Fibroblast of peridontal ligament (primary cell): ENCODE results near the gene MAOA.
A peak's percentile ranks its signal among the peaks of the same experiment; 100 is the strongest.
"Not testable (repeated sequence)": the region's sequence is repeated elsewhere in the genome, so short reads cannot be mapped to it uniquely, and the experiment has no call there.

ENCODE experiments used
- DNase-seq: peaks from one replicate; pipeline ENCODE4 v3.0.0-alpha.2; 2010; ENCODE audit errors: extremely low read depth

The MAOA gene

GRCh38 chrX:43656005-43656494, at the start of gene MAOA:
MAOA (plus strand) TSS chrX:43656299; CDS start chrX:43656342, 43 bp downstream.
- DNase-seq = no peak

- no peak for DNase-seq
Observed at GRCh38 chrX:43612400-43612799, 43.7 kb upstream of the MAOA start.

- no peak for DNase-seq
Observed at GRCh38 chrX:43615660-43616059, 40.4 kb upstream of the MAOA start.

GRCh38 chrX:43618366-43619205, 37.5 kb upstream of the MAOA start:
- no peak for DNase-seq

- DNase-seq = not testable (repeated sequence)
Observed at GRCh38 chrX:43619861-43620260, 36.2 kb upstream of the MAOA start.

GRCh38 chrX:43627147-43627546, 29.0 kb upstream of the MAOA start:
- DNase-seq = no peak

- no peak for DNase-seq
Observed at GRCh38 chrX:43627669-43628068, 28.4 kb upstream of the MAOA start.

- DNase-seq = no peak
Observed at GRCh38 chrX:43629229-43629628, 26.9 kb upstream of the MAOA start.

- DNase-seq = no peak
Observed at GRCh38 chrX:43631841-43632240, 24.3 kb upstream of the MAOA start.

- DNase-seq = no peak
Observed at GRCh38 chrX:43633081-43633480, 23.0 kb upstream of the MAOA start.

GRCh38 chrX:43633757-43634156, 22.3 kb upstream of the MAOA start:
- DNase-seq = no peak

GRCh38 chrX:43640482-43640881, 15.6 kb upstream of the MAOA start:
- DNase-seq = no peak

GRCh38 chrX:43641691-43642090, 14.4 kb upstream of the MAOA start:
- DNase-seq = no peak

- DNase-seq = peak; percentile 2
Observed at GRCh38 chrX:43643201-43643600, 12.9 kb upstream of the MAOA start.

GRCh38 chrX:43643662-43644061, 12.4 kb upstream of the MAOA start:
- DNase-seq = no peak

- peak; percentile 60 for DNase-seq
Observed at GRCh38 chrX:43644124-43644701, 11.9 kb upstream of the MAOA start.

- no peak for DNase-seq
Observed at GRCh38 chrX:43646800-43647199, 9.3 kb upstream of the MAOA start.

GRCh38 chrX:43654431-43655150, 1.5 kb upstream of the MAOA start:
- peak; percentile 75 for DNase-seq

- no peak for DNase-seq
Observed at GRCh38 chrX:43655151-43656004, 721 bp upstream of the MAOA start.

GRCh38 chrX:43657671-43658070, 1.6 kb downstream of the MAOA start:
- DNase-seq = no peak

- no peak for DNase-seq
Observed at GRCh38 chrX:43661521-43662240, 5.6 kb downstream of the MAOA start.
